Neural cell (in vitro differentiated cells): ENCODE data around the gene SETD5. TPM values are rescaled to one million over a fixed set of nuclear protein-coding genes. Genes with fewer than 3 reads are reported as not detected.

Source experiments
- H2AFZ ChIP-seq: fragments of 200-600, 300-800 bp; sonication (generic), shearing (Covaris generic); 2 replicates; pipeline ENCODE4 v1.6.0; 2014; ENCODE audit warnings: low read depth, mild to moderate bottlenecking, antibody characterized with exemption, low read length, moderate library complexity
- H3F3A ChIP-seq: fragments of 200-600 bp; shearing (Covaris generic); 2 replicates; pipeline ENCODE4 v1.6.1; 2016; ENCODE audit warnings: mild to moderate bottlenecking, moderate library complexity, mixed read lengths, antibody characterized with exemption, low read length; ENCODE audit not compliant: insufficient read depth, poor library complexity, severe bottlenecking
- H3K27ac ChIP-seq: fragments of 200-600, 300-800 bp; sonication (generic), shearing (Covaris generic); 2 replicates; pipeline ENCODE4 v1.5.1; 2014; ENCODE audit warnings: mild to moderate bottlenecking, low read length, moderate library complexity
- H3K27me3 ChIP-seq: fragments of 300-800, 200-600 bp; sonication (generic), shearing (Covaris generic); 2 replicates; pipeline ENCODE4 v1.6.0; 2014; ENCODE audit warnings: mild to moderate bottlenecking, low read depth, low read length, moderate library complexity; ENCODE audit not compliant: insufficient read depth
- H3K36me3 ChIP-seq: fragments of 300-800, 200-600 bp; sonication (generic), shearing (Covaris generic); 2 replicates; pipeline ENCODE4 v1.5.1; 2014; ENCODE audit warnings: mild to moderate bottlenecking, antibody characterized with exemption, low read length, moderate library complexity; ENCODE audit not compliant: insufficient read depth
- H3K4me2 ChIP-seq: fragments of 300-800, 200-600 bp; sonication (generic), shearing (Covaris generic); 2 replicates; pipeline ENCODE4 v1.6.0; 2014; ENCODE audit warnings: mild to moderate bottlenecking, low read length
- H3K4me3 ChIP-seq: fragments of 300-800, 200-600 bp; sonication (generic), shearing (Covaris generic); 2 replicates; pipeline ENCODE4 v1.5.1; 2014; ENCODE audit warnings: mild to moderate bottlenecking, low read length, moderate library complexity
- H3K79me2 ChIP-seq: fragments of 200-600 bp; shearing (Covaris generic); replicated peaks from 2 replicates; pipeline ENCODE4 v1.6.0; 2014; ENCODE audit warnings: mild to moderate bottlenecking, low read length, moderate library complexity; ENCODE audit not compliant: insufficient read depth
- H3K9ac ChIP-seq: fragments of 300-800, 200-600 bp; sonication (generic), shearing (Covaris generic); 2 replicates; pipeline ENCODE4 v1.6.1; 2016; ENCODE audit warnings: mild to moderate bottlenecking, low read length, mixed read lengths
- H3K9me2 ChIP-seq: fragments of 200-600 bp; shearing (Covaris generic); 2 replicates; pipeline ENCODE4 v1.6.1; 2016; ENCODE audit warnings: mild to moderate bottlenecking, low read length, mixed read lengths; ENCODE audit not compliant: insufficient read depth
- H3K9me3 ChIP-seq: fragments of 200-600, 300-800 bp; sonication (generic), shearing (Covaris generic); 2 replicates; pipeline ENCODE4 v1.6.1; 2016; ENCODE audit warnings: mild to moderate bottlenecking, mixed run types, low read length, moderate library complexity, mixed read lengths
- H4K20me1 ChIP-seq: fragments of 200-600 bp; shearing (Covaris generic); 2 replicates; pipeline ENCODE4 v1.6.1; 2016; ENCODE audit warnings: mild to moderate bottlenecking, mixed run types; ENCODE audit not compliant: insufficient read depth
- EP300 ChIP-seq: fragments of 450-650 bp; conservative IDR thresholded peaks from 2 replicates; pipeline ENCODE4 v1.6.1; 2014; ENCODE audit warnings: antibody characterized with exemption, mild to moderate bottlenecking, moderate library complexity; ENCODE audit not compliant: poor library complexity, severe bottlenecking
- EZH2 ChIP-seq: fragments of 200-600, 300-800 bp; shearing (Covaris generic), sonication (generic); IDR thresholded peaks from 2 replicates; pipeline ENCODE4 v1.6.1; 2014; ENCODE audit warnings: antibody characterized with exemption, low read length, borderline replicate concordance, mild to moderate bottlenecking; ENCODE audit not compliant: insufficient read depth, poor library complexity, severe bottlenecking
- MXI1 ChIP-seq: fragments of 450-650 bp; conservative IDR thresholded peaks from 2 replicates; pipeline ENCODE4 v1.6.1; 2014; ENCODE audit warnings: antibody characterized with exemption, mild to moderate bottlenecking; ENCODE audit not compliant: poor library complexity, severe bottlenecking
- POLR2AphosphoS5 ChIP-seq: IDR thresholded peaks from 2 replicates; pipeline ENCODE4 v1.6.1; 2012
- RAD21 ChIP-seq: fragments of 450-650 bp; conservative IDR thresholded peaks from 2 replicates; pipeline ENCODE4 v1.6.1; 2014; ENCODE audit warnings: antibody characterized with exemption, mild to moderate bottlenecking, moderate library complexity
- SMC3 ChIP-seq: fragments of 450-650 bp; conservative IDR thresholded peaks from 2 replicates; pipeline ENCODE4 v1.6.1; 2014; ENCODE audit warnings: antibody characterized with exemption, mild to moderate bottlenecking, moderate library complexity; ENCODE audit not compliant: poor library complexity
- TAF1 ChIP-seq: IDR thresholded peaks from 2 replicates; pipeline ENCODE4 v1.6.1; 2012; ENCODE audit warnings: low read depth
- polyA plus RNA-seq: library from polyadenylated mRNA; depleted of rRNA; stranded (reverse); fragments of >200 nt; gene quantifications from 2 replicates; pipeline ENCODE4 v1.2.3, GENCODE V29; 2014
- TF ChIP-seq, protein P1 (sequence below): IDR thresholded peaks from 2 replicates; pipeline ENCODE4 v1.6.1; 2012; ENCODE audit warnings: borderline replicate concordance
- TF ChIP-seq, protein P2 (sequence below): fragments of 450-650 bp; IDR thresholded peaks from 2 replicates; pipeline ENCODE4 v1.5.1; 2014; ENCODE audit warnings: antibody characterized with exemption, mild to moderate bottlenecking, moderate library complexity; ENCODE audit not compliant: poor library complexity, severe bottlenecking

Gene SETD5
- polyA plus RNA-seq, 1 donor from 2014 or later = 38.0 TPM

DNA sequence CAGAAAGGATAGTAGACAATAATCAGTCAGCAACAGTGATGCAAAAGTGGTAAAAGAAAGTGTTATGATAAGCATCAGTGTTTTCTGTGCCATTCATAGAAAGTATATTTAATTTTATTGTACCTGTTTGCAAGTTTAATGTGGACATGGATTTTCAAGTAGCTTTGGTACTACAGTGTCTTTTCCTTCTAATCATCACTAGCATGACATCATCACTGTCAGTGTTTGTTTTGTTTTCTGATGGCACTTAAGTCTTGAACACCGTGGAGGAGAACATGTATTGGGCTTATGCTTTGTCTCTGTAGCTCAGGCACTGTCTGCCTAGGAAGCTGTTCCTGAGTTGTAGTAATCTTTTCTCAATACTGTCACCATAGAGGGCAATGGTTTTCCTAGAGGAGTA, 41.9 kb downstream of the SETD5 start:
- peaks cover 14% of the 10 kb centered on the region for H3K36me3 ChIP-seq
- peaks cover 10% of the 10 kb centered on the region for H3K79me2 ChIP-seq
- no peaks in the 10 kb centered on the region for H4K20me1 ChIP-seq

DNA sequence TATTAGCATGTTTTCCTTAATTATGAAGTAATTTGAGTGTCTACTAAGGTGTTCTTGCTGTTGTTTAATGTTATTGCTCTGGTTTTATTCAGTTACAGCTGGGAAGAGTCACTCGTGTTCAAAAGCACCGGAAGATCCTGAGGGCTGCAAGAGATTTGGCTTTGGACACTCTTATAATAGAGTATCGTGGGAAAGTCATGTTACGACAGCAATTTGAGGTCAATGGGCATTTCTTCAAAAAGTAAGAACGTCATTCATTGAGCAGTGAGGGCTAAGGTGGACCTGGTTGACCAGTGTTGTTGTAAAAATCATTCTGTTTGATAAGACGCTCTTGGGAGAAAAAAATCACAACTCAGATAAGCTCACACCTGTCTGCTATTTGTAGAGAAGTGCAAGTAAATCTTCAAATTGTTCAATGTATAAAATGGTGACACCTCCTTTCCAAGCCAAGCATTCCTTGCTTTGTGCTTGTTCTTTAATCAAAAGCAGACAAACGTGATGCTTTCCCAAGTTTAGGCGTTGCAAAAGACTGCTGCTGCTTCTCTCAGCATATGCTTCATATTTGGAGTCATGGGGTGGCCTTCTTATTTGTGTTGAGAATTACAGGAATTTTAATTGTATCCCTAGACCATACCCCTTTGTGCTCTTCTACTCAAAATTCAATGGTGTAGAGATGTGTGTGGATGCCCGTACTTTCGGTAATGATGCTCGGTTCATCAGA, 44.2 kb downstream of the SETD5 start:
- Histone ChIP-seq H3K9me2 (no peaks in the 10 kb centered on the region), H3K79me2 (peaks cover 5% of the 10 kb centered on the region), H2AFZ (no peak overlapping the region), H3K9me3 (no peaks in the 10 kb centered on the region), H3K4me3 (no peak overlapping the region), H3K4me2 (no peak overlapping the region), H3K27me3 (no peaks in the 10 kb centered on the region), H3F3A (no peaks in the 10 kb centered on the region), H3K27ac (no peak overlapping the region), H3K9ac (no peak overlapping the region), H4K20me1 (no peaks in the 10 kb centered on the region), H3K36me3 (peaks cover 13% of the 10 kb centered on the region)
- TF ChIP-seq EP300 (no peak), POLR2AphosphoS5 (no peak), TAF1 (no peak), RAD21 (no peak), EZH2 (no peak), MXI1 (no peak), SMC3 (no peak)
- TF ChIP-seq, protein P1, sequence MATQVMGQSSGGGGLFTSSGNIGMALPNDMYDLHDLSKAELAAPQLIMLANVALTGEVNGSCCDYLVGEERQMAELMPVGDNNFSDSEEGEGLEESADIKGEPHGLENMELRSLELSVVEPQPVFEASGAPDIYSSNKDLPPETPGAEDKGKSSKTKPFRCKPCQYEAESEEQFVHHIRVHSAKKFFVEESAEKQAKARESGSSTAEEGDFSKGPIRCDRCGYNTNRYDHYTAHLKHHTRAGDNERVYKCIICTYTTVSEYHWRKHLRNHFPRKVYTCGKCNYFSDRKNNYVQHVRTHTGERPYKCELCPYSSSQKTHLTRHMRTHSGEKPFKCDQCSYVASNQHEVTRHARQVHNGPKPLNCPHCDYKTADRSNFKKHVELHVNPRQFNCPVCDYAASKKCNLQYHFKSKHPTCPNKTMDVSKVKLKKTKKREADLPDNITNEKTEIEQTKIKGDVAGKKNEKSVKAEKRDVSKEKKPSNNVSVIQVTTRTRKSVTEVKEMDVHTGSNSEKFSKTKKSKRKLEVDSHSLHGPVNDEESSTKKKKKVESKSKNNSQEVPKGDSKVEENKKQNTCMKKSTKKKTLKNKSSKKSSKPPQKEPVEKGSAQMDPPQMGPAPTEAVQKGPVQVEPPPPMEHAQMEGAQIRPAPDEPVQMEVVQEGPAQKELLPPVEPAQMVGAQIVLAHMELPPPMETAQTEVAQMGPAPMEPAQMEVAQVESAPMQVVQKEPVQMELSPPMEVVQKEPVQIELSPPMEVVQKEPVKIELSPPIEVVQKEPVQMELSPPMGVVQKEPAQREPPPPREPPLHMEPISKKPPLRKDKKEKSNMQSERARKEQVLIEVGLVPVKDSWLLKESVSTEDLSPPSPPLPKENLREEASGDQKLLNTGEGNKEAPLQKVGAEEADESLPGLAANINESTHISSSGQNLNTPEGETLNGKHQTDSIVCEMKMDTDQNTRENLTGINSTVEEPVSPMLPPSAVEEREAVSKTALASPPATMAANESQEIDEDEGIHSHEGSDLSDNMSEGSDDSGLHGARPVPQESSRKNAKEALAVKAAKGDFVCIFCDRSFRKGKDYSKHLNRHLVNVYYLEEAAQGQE = no peak
- TF ChIP-seq, protein P2, sequence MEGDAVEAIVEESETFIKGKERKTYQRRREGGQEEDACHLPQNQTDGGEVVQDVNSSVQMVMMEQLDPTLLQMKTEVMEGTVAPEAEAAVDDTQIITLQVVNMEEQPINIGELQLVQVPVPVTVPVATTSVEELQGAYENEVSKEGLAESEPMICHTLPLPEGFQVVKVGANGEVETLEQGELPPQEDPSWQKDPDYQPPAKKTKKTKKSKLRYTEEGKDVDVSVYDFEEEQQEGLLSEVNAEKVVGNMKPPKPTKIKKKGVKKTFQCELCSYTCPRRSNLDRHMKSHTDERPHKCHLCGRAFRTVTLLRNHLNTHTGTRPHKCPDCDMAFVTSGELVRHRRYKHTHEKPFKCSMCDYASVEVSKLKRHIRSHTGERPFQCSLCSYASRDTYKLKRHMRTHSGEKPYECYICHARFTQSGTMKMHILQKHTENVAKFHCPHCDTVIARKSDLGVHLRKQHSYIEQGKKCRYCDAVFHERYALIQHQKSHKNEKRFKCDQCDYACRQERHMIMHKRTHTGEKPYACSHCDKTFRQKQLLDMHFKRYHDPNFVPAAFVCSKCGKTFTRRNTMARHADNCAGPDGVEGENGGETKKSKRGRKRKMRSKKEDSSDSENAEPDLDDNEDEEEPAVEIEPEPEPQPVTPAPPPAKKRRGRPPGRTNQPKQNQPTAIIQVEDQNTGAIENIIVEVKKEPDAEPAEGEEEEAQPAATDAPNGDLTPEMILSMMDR = no peak

More for the DNA sequence above, 41.9 kb downstream of the SETD5 start:
- Histone ChIP-seq H3K9me3 (no peaks in the 10 kb centered on the region), H3K27ac (no peak overlapping the region), H3K4me3 (no peak overlapping the region), H3K27me3 (no peaks in the 10 kb centered on the region), H3K4me2 (no peak overlapping the region), H3K9ac (no peak overlapping the region), H3K9me2 (no peaks in the 10 kb centered on the region), H3F3A (no peaks in the 10 kb centered on the region), H2AFZ (no peak overlapping the region)
- TF ChIP-seq MXI1 = no peak
- no peak for TF ChIP-seq RAD21
- TF ChIP-seq, protein P1 = no peak
- no peak for TF ChIP-seq SMC3
- TF ChIP-seq, protein P2 = no peak
- no peak for TF ChIP-seq TAF1
- no peak for TF ChIP-seq EZH2
